ENCODE data around the gene METTL18. TPM values are rescaled to one million over a fixed set of nuclear protein-coding genes. Genes with fewer than 3 reads are reported as not detected.

METTL18 gene
- 19.2 TPM for total RNA-seq

- Histone ChIP-seq H3K4me3 (peak within 1 kb of the TSS; percentile 55 to 78), H3K4me1 (peaks cover 3 to 4% of the 10 kb centered on the region in 2 donors), H3K27ac (peak within 1 kb of the TSS; percentile 74 to 81), H3K36me3 (no peaks in the 10 kb centered on the region), H3K27me3 (no peaks in the 10 kb centered on the region), H3K9me3 (no peaks in the 10 kb centered on the region)
- peak; percentile 62 to 93 for DNase-seq (ENCODE audit: low spot score in 2 of 2)
- no peak for TF ChIP-seq CTCF (IDR thresholded peaks at IDR 0.05)
- intact Hi-C loops (cut with DNase I): loop anchor here (1.0 to 10.0 kb wide), 2 partner anchors 99 to 430 kb away; partner anchors contain the start of genes BLZF1, NME7 and SCYL3
These were observed at the start of gene METTL18 for GRCh38 chr1:169794530-169795416. Gene METTL18, minus strand, starts transcription at chr1:169794907. Its CDS starts 1,212 bp downstream, at chr1:169793695.

- intact Hi-C loops (cut with DNase I): no loop called here
- Histone ChIP-seq H3K9me3 (no peaks in the 10 kb centered on the region), H3K27me3 (no peaks in the 10 kb centered on the region), H3K4me3 (no peak overlapping the region), H3K36me3 (peaks cover 0 to 28% of the 10 kb centered on the region in 2 donors), H3K4me1 (no peaks in the 10 kb centered on the region), H3K27ac (no peak overlapping the region)
- TF ChIP-seq CTCF (IDR thresholded peaks at IDR 0.05): no peak
- no peak for DNase-seq (ENCODE audit: low spot score in 2 of 2)
These were observed 44.2 kb upstream of the METTL18 start for GRCh38 chr1:169838942-169839341.

- no peak for DNase-seq (ENCODE audit: low spot score in 2 of 2)
- TF ChIP-seq CTCF (IDR thresholded peaks at IDR 0.05): no peak
- Histone ChIP-seq H3K36me3 (peaks cover 3 to 24% of the 10 kb centered on the region in 2 donors), H3K9me3 (no peaks in the 10 kb centered on the region), H3K4me1 (no peaks in the 10 kb centered on the region), H3K27me3 (no peaks in the 10 kb centered on the region), H3K4me3 (no peak overlapping the region), H3K27ac (no peak overlapping the region)
- intact Hi-C loops (cut with DNase I): no loop called here
These were observed 41.5 kb upstream of the METTL18 start for GRCh38 chr1:169836198-169836597.

GRCh38 chr1:169835647-169836046 is 40.9 kb upstream of the METTL18 start:
- Histone ChIP-seq H3K36me3 (peaks cover 4 to 26% of the 10 kb centered on the region in 2 donors), H3K9me3 (no peaks in the 10 kb centered on the region), H3K4me1 (no peaks in the 10 kb centered on the region), H3K27me3 (no peaks in the 10 kb centered on the region), H3K4me3 (no peak overlapping the region), H3K27ac (no peak overlapping the region)
- no peak for TF ChIP-seq CTCF (IDR thresholded peaks at IDR 0.05)
- DNase-seq (ENCODE audit: low spot score in 2 of 2): no peak
- intact Hi-C loops (cut with DNase I): no loop called here

GRCh38 chr1:169834869-169835268 is 40.2 kb upstream of the METTL18 start:
- Histone ChIP-seq H3K4me3 (no peak overlapping the region), H3K27ac (no peak overlapping the region), H3K9me3 (no peaks in the 10 kb centered on the region), H3K4me1 (no peaks in the 10 kb centered on the region), H3K27me3 (no peaks in the 10 kb centered on the region), H3K36me3 (peaks cover 6 to 28% of the 10 kb centered on the region in 2 donors)
- DNase-seq (ENCODE audit: low spot score in 2 of 2): no peak
- intact Hi-C loops (cut with DNase I): no loop called here
- no peak for TF ChIP-seq CTCF (IDR thresholded peaks at IDR 0.05)
